OCI-M1 (cell line): ENCODE results near the gene LDHAL6B.

Experiments
- DNase-seq: peaks from one replicate; lab custom pipeline; 2025; lab: John Stamatoyannopoulos, UW

The LDHAL6B gene

GRCh38 chr15:59251001-59251845, 44.6 kb downstream of the LDHAL6B start:
- no peak for DNase-seq

DNA sequence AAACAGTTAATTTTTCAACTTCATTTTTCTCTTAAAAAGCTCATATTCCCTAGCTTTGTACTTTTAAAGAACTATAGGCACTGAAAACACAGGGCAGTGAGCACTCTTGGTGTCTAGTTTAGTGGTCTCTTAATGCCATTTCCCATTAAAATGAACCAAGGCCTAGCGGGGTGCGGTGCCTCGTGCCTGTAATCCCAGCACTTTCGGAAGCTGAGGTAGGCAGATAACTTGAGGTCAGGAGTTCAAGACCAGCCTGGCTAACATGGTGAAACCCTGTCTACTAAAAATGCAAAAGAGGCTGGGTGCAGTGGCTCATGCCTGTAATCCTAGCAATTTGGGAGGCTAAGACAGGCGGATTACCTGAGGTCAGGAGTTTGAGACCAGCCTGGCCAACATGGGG, 45.5 kb downstream of the LDHAL6B start:
- DNase-seq = no peak

- peak; percentile 45 for DNase-seq
Measured at GRCh38 chr15:59255680-59256336, 49.2 kb downstream of the LDHAL6B start.

- no peak for DNase-seq
Measured at GRCh38 chr15:59256482-59256881, 49.8 kb downstream of the LDHAL6B start.

GRCh38 chr15:59257140-59257539, 50.5 kb downstream of the LDHAL6B start:
- DNase-seq = no peak
